HG02571 (cell line): ENCODE measurements around the gene ANKRD17.
"Not testable (repeated sequence)": the region's sequence is repeated elsewhere in the genome, so short reads cannot be mapped to it uniquely, and the experiment has no call there.

ENCODE experiments used
- ATAC-seq: cut with Tn5 transposase; IDR thresholded peaks from one replicate; pipeline ENCODE4 v1.9.1; 2021; ENCODE audit warnings: mild to moderate bottlenecking, moderate library complexity; ENCODE audit not compliant: unreplicated experiment

Gene ANKRD17

GRCh38 chr4:73203976-73204375 is 54.6 kb downstream of the ANKRD17 start:
- not testable (repeated sequence) for ATAC-seq

- ATAC-seq, result no peak
Observed at GRCh38 chr4:73197220-73197619, 61.4 kb downstream of the ANKRD17 start.

GRCh38 chr4:73194064-73194463 is 64.5 kb downstream of the ANKRD17 start:
- ATAC-seq, result no peak

- no peak for ATAC-seq
Observed at GRCh38 chr4:73193659-73194058, 64.9 kb downstream of the ANKRD17 start.

- ATAC-seq, result peak; percentile 64
Observed at GRCh38 chr4:73193155-73193554, 65.4 kb downstream of the ANKRD17 start.

GRCh38 chr4:73189274-73189810 is 69.3 kb downstream of the ANKRD17 start:
- no peak for ATAC-seq

- ATAC-seq, result no peak
Observed at GRCh38 chr4:73187325-73187724, 71.3 kb downstream of the ANKRD17 start.

- no peak for ATAC-seq
Observed at GRCh38 chr4:73185903-73186302, 72.7 kb downstream of the ANKRD17 start.

- ATAC-seq, result no peak
Observed at GRCh38 chr4:73181231-73181630, 77.4 kb downstream of the ANKRD17 start.

GRCh38 chr4:73178389-73178788 is 80.2 kb downstream of the ANKRD17 start:
- ATAC-seq, result no peak

- ATAC-seq, result no peak
Observed at GRCh38 chr4:73172161-73172560, 86.4 kb downstream of the ANKRD17 start.

- ATAC-seq, result no peak
Observed at GRCh38 chr4:73170518-73171198, 87.9 kb downstream of the ANKRD17 start.

GRCh38 chr4:73166212-73166611 is 92.4 kb downstream of the ANKRD17 start:
- ATAC-seq, result no peak

GRCh38 chr4:73161527-73162185 is 96.9 kb downstream of the ANKRD17 start:
- ATAC-seq, result no peak

- ATAC-seq, result no peak
Observed at GRCh38 chr4:73156394-73156793, 102.2 kb downstream of the ANKRD17 start.

- ATAC-seq, result no peak
Observed at GRCh38 chr4:73152893-73153292, 105.7 kb downstream of the ANKRD17 start.

- ATAC-seq, result no peak
Observed at GRCh38 chr4:73142995-73143547, 115.5 kb downstream of the ANKRD17 start.

GRCh38 chr4:73139991-73140390 is 118.6 kb downstream of the ANKRD17 start:
- ATAC-seq, result no peak

- ATAC-seq, result no peak
Observed at GRCh38 chr4:73139245-73139644, 119.4 kb downstream of the ANKRD17 start.

- ATAC-seq, result no peak
Observed at GRCh38 chr4:73137121-73137520, 121.5 kb downstream of the ANKRD17 start.

- no peak for ATAC-seq
Observed at GRCh38 chr4:73133784-73134183, 124.8 kb downstream of the ANKRD17 start.

- ATAC-seq, result no peak
Observed at GRCh38 chr4:73131281-73131680, 127.3 kb downstream of the ANKRD17 start.
